ENCODE results near the gene SERPINB5. TPM values are rescaled to one million over a fixed set of nuclear protein-coding genes. Genes with fewer than 3 reads are reported as not detected.

Gene SERPINB5
- polyA plus RNA-seq, 2 of the 4 experiments (the other 2 are of a cell fraction): 0.08 to 0.12 TPM

GRCh38 chr18:63479826-63480225 is 3.1 kb downstream of the SERPINB5 start (continued):
- TF ChIP-seq CHD4 (IDR thresholded peaks at IDR 0.05; ENCODE audit: borderline replicate concordance): no peak
- no peak for TF ChIP-seq NR3C1 (IDR thresholded peaks at IDR 0.05)
- no peak for TF ChIP-seq CBX2 (IDR thresholded peaks at IDR 0.05; ENCODE audit: borderline replicate concordance, low read depth)
- no peak for TF ChIP-seq EP300 (IDR thresholded peaks at IDR 0.05)
- TF ChIP-seq CEBPB (IDR thresholded peaks at IDR 0.05): no peak

- CTCF ChIA-PET: no interaction called here
- no peak for TF ChIP-seq REST (IDR thresholded peaks at IDR 0.05)
- no peak for TF ChIP-seq NR3C1 (IDR thresholded peaks at IDR 0.05)
- TF ChIP-seq TFCP2L1 (CRISPR knock-in tag; IDR thresholded peaks at IDR 0.05): no peak
- no peak for TF ChIP-seq ZSCAN20 (CRISPR knock-in tag; IDR thresholded peaks at IDR 0.05)
- no peak for TF ChIP-seq CBX2 (IDR thresholded peaks at IDR 0.05; ENCODE audit: borderline replicate concordance, low read depth)
- no peak for TF ChIP-seq RAD21 (conservative IDR thresholded peaks at IDR 0.05 in 1 of 2, IDR thresholded peaks at IDR 0.05 in 1 of 2)
- TF ChIP-seq JUNB (IDR thresholded peaks at IDR 0.05): no peak
- no peak for TF ChIP-seq HES2 (IDR thresholded peaks at IDR 0.05)
- no peak for TF ChIP-seq POLR2AphosphoS2 (conservative IDR thresholded peaks at IDR 0.05; ENCODE audit: low read length)
- TF ChIP-seq KDM1A (IDR thresholded peaks at IDR 0.05; ENCODE audit: low read depth): no peak
- no peak for TF ChIP-seq FOSL2 (IDR thresholded peaks at IDR 0.05)
- TF ChIP-seq FOSL2 (CRISPR knock-in tag; IDR thresholded peaks at IDR 0.05): no peak
- no peak for TF ChIP-seq ATOH8 (CRISPR knock-in tag; IDR thresholded peaks at IDR 0.05; ENCODE audit: low read depth)
- no peak for TF ChIP-seq MAFK (IDR thresholded peaks at IDR 0.05; ENCODE audit: partially characterized antibody)
- TF ChIP-seq EHMT2 (IDR thresholded peaks at IDR 0.05; ENCODE audit: low read depth): no peak
- TF ChIP-seq MAX (IDR thresholded peaks at IDR 0.05): no peak
- TF ChIP-seq PBX3 (IDR thresholded peaks at IDR 0.05): no peak
- TF ChIP-seq ZFP36 (IDR thresholded peaks at IDR 0.05; ENCODE audit: borderline replicate concordance, partially characterized antibody): no peak
- TF ChIP-seq MAZ (IDR thresholded peaks at IDR 0.05; ENCODE audit: borderline replicate concordance, low read depth, low read length): no peak
- Histone ChIP-seq H3K4me1 (no peaks in the 10 kb centered on the region), H3K9me3 (no peaks in the 10 kb centered on the region), H3K4me2 (no peak overlapping the region), H3K4me3 (no peak overlapping the region), H3K27ac (no peak overlapping the region)
- DNase-seq (ENCODE audit: low read depth in 1 of 2, low spot score in 1 of 2) (no peak), ATAC-seq (no peak), FAIRE-seq (no peak)
- WGBS (ENCODE audit: missing lambda C conversion rate): 47% methylated on average over 1 of the region's 1 CpG
- POLR2A ChIA-PET: no interaction called here
Observed at GRCh38 chr18:63480476-63480875, 3.7 kb downstream of the SERPINB5 start.

Data from A549 (cell line).